Neuron (in vitro differentiated cells): ENCODE measurements around the gene PATJ.
"Not testable (repeated sequence)": the region's sequence is repeated elsewhere in the genome, so short reads cannot be mapped to it uniquely, and the experiment has no call there.

ENCODE experiments used
- H2AFZ ChIP-seq: one replicate; pipeline ENCODE4 v1.6.1; 2013; ENCODE audit warnings: low read depth, mild to moderate bottlenecking, inconsistent platforms, low read length, moderate library complexity
- H3K27me3 ChIP-seq: one replicate; pipeline ENCODE4 v1.6.1; 2013; ENCODE audit warnings: low read length; ENCODE audit not compliant: insufficient read depth
- H3K36me3 ChIP-seq: one replicate; pipeline ENCODE4 v1.6.1; 2013; ENCODE audit warnings: low read length; ENCODE audit not compliant: insufficient read depth
- H3K4me1 ChIP-seq: one replicate; pipeline ENCODE4 v1.6.1; 2013; ENCODE audit warnings: low read length; ENCODE audit not compliant: insufficient read depth
- H3K4me3 ChIP-seq: 2 replicates; pipeline ENCODE4 v1.5.1; 2013; ENCODE audit warnings: mild to moderate bottlenecking, low read length, moderate library complexity
- H3K9me3 ChIP-seq: one replicate; pipeline ENCODE4 v1.6.1; 2013; ENCODE audit warnings: low read length

PATJ gene

GRCh38 chr1:61953076-61953789 lies 211.0 kb downstream of the PATJ start:
- H3K4me3 ChIP-seq, result no peak overlapping the region
- no peak overlapping the region for H2AFZ ChIP-seq
- no peaks in the 10 kb centered on the region for H3K9me3 ChIP-seq
- H3K27me3 ChIP-seq, result no peaks in the 10 kb centered on the region
- H3K4me1 ChIP-seq, result peaks cover 44% of the 10 kb centered on the region
- H3K36me3 ChIP-seq, result no peaks in the 10 kb centered on the region

GRCh38 chr1:61953790-61954150 lies 211.5 kb downstream of the PATJ start:
- no peak overlapping the region for H2AFZ ChIP-seq
- H3K4me1 ChIP-seq, result peaks cover 44% of the 10 kb centered on the region
- H3K27me3 ChIP-seq, result no peaks in the 10 kb centered on the region
- H3K4me3 ChIP-seq, result no peak overlapping the region
- H3K9me3 ChIP-seq, result no peaks in the 10 kb centered on the region
- H3K36me3 ChIP-seq, result no peaks in the 10 kb centered on the region

GRCh38 chr1:61955261-61955660 lies 213.0 kb downstream of the PATJ start:
- H3K4me3 ChIP-seq, result no peak overlapping the region
- H3K9me3 ChIP-seq, result no peaks in the 10 kb centered on the region
- peaks cover 44% of the 10 kb centered on the region for H3K4me1 ChIP-seq
- no peaks in the 10 kb centered on the region for H3K36me3 ChIP-seq
- no peak overlapping the region for H2AFZ ChIP-seq
- H3K27me3 ChIP-seq, result no peaks in the 10 kb centered on the region

GRCh38 chr1:61956016-61956645 lies 213.9 kb downstream of the PATJ start:
- no peaks in the 10 kb centered on the region for H3K36me3 ChIP-seq
- no peaks in the 10 kb centered on the region for H3K27me3 ChIP-seq
- no peak overlapping the region for H3K4me3 ChIP-seq
- no peaks in the 10 kb centered on the region for H3K9me3 ChIP-seq
- H2AFZ ChIP-seq, result no peak overlapping the region
- peaks cover 40% of the 10 kb centered on the region for H3K4me1 ChIP-seq

GRCh38 chr1:61956784-61957183 lies 214.5 kb downstream of the PATJ start:
- Histone ChIP-seq H3K36me3 (no peaks in the 10 kb centered on the region), H3K4me3 (no peak overlapping the region), H3K9me3 (no peaks in the 10 kb centered on the region), H3K4me1 (peaks cover 34% of the 10 kb centered on the region), H2AFZ (no peak overlapping the region), H3K27me3 (no peaks in the 10 kb centered on the region)

- Histone ChIP-seq H3K36me3 (no peaks in the 10 kb centered on the region), H3K9me3 (no peaks in the 10 kb centered on the region), H3K4me3 (no peak overlapping the region), H3K27me3 (no peaks in the 10 kb centered on the region), H3K4me1 (peaks cover 14% of the 10 kb centered on the region), H2AFZ (no peak overlapping the region)
Measured at GRCh38 chr1:61961009-61961408, 218.7 kb downstream of the PATJ start.

GRCh38 chr1:61962631-61963030 lies 220.4 kb downstream of the PATJ start:
- Histone ChIP-seq H3K9me3 (no peaks in the 10 kb centered on the region), H3K27me3 (no peaks in the 10 kb centered on the region), H3K4me1 (peaks cover 2% of the 10 kb centered on the region), H3K36me3 (no peaks in the 10 kb centered on the region), H3K4me3 (no peak overlapping the region), H2AFZ (no peak overlapping the region)

- not testable (repeated sequence) for H3K4me3 ChIP-seq, H3K4me1 ChIP-seq, H3K27me3 ChIP-seq, H3K9me3 ChIP-seq, H3K36me3 ChIP-seq, H2AFZ ChIP-seq
Measured at GRCh38 chr1:61966450-61967225, 224.4 kb downstream of the PATJ start.

- Histone ChIP-seq H3K4me3 (no peak overlapping the region), H3K36me3 (no peaks in the 10 kb centered on the region), H2AFZ (peak overlapping the region; percentile 19), H3K27me3 (no peaks in the 10 kb centered on the region), H3K4me1 (no peaks in the 10 kb centered on the region), H3K9me3 (no peaks in the 10 kb centered on the region)
Measured at GRCh38 chr1:61967750-61968149, 225.5 kb downstream of the PATJ start.

- Histone ChIP-seq H3K27me3 (no peaks in the 10 kb centered on the region), H3K9me3 (no peaks in the 10 kb centered on the region), H3K4me1 (no peaks in the 10 kb centered on the region), H3K4me3 (no peak overlapping the region), H3K36me3 (no peaks in the 10 kb centered on the region), H2AFZ (no peak overlapping the region)
Measured at GRCh38 chr1:61968869-61969268, 226.6 kb downstream of the PATJ start.

GRCh38 chr1:61973100-61973837 lies 231.0 kb downstream of the PATJ start:
- Histone ChIP-seq H3K4me3 (no peak overlapping the region), H3K9me3 (no peaks in the 10 kb centered on the region), H3K27me3 (no peaks in the 10 kb centered on the region), H3K4me1 (no peaks in the 10 kb centered on the region), H2AFZ (no peak overlapping the region), H3K36me3 (no peaks in the 10 kb centered on the region)

GRCh38 chr1:61975638-61976037 lies 233.4 kb downstream of the PATJ start:
- Histone ChIP-seq H3K4me3 (no peak overlapping the region), H3K36me3 (no peaks in the 10 kb centered on the region), H3K9me3 (no peaks in the 10 kb centered on the region), H2AFZ (no peak overlapping the region), H3K4me1 (peaks cover 4% of the 10 kb centered on the region), H3K27me3 (no peaks in the 10 kb centered on the region)

- Histone ChIP-seq H3K36me3 (no peaks in the 10 kb centered on the region), H3K4me1 (peaks cover 10% of the 10 kb centered on the region), H3K27me3 (no peaks in the 10 kb centered on the region), H3K9me3 (no peaks in the 10 kb centered on the region), H2AFZ (no peak overlapping the region), H3K4me3 (no peak overlapping the region)
Measured at GRCh38 chr1:61976566-61976965, 234.3 kb downstream of the PATJ start.
